Neural cell (in vitro differentiated cells): ENCODE results near the gene GRM2.

Experiments used
- EP300 ChIP-seq: fragments of 450-650 bp; conservative IDR thresholded peaks from 2 replicates; pipeline ENCODE4 v1.6.1; 2014; ENCODE audit warnings: antibody characterized with exemption, mild to moderate bottlenecking, moderate library complexity; ENCODE audit not compliant: poor library complexity, severe bottlenecking
- EZH2 ChIP-seq: fragments of 200-600, 300-800 bp; shearing (Covaris generic), sonication (generic); IDR thresholded peaks from 2 replicates; pipeline ENCODE4 v1.6.1; 2014; ENCODE audit warnings: antibody characterized with exemption, low read length, borderline replicate concordance, mild to moderate bottlenecking; ENCODE audit not compliant: insufficient read depth, poor library complexity, severe bottlenecking
- MXI1 ChIP-seq: fragments of 450-650 bp; conservative IDR thresholded peaks from 2 replicates; pipeline ENCODE4 v1.6.1; 2014; ENCODE audit warnings: antibody characterized with exemption, mild to moderate bottlenecking; ENCODE audit not compliant: poor library complexity, severe bottlenecking
- POLR2AphosphoS5 ChIP-seq: IDR thresholded peaks from 2 replicates; pipeline ENCODE4 v1.6.1; 2012
- RAD21 ChIP-seq: fragments of 450-650 bp; conservative IDR thresholded peaks from 2 replicates; pipeline ENCODE4 v1.6.1; 2014; ENCODE audit warnings: antibody characterized with exemption, mild to moderate bottlenecking, moderate library complexity
- SMC3 ChIP-seq: fragments of 450-650 bp; conservative IDR thresholded peaks from 2 replicates; pipeline ENCODE4 v1.6.1; 2014; ENCODE audit warnings: antibody characterized with exemption, mild to moderate bottlenecking, moderate library complexity; ENCODE audit not compliant: poor library complexity
- TAF1 ChIP-seq: IDR thresholded peaks from 2 replicates; pipeline ENCODE4 v1.6.1; 2012; ENCODE audit warnings: low read depth
- TF ChIP-seq, protein P1 (sequence below): IDR thresholded peaks from 2 replicates; pipeline ENCODE4 v1.6.1; 2012; ENCODE audit warnings: borderline replicate concordance
- TF ChIP-seq, protein P2 (sequence below): fragments of 450-650 bp; IDR thresholded peaks from 2 replicates; pipeline ENCODE4 v1.5.1; 2014; ENCODE audit warnings: antibody characterized with exemption, mild to moderate bottlenecking, moderate library complexity; ENCODE audit not compliant: poor library complexity, severe bottlenecking

DNA sequence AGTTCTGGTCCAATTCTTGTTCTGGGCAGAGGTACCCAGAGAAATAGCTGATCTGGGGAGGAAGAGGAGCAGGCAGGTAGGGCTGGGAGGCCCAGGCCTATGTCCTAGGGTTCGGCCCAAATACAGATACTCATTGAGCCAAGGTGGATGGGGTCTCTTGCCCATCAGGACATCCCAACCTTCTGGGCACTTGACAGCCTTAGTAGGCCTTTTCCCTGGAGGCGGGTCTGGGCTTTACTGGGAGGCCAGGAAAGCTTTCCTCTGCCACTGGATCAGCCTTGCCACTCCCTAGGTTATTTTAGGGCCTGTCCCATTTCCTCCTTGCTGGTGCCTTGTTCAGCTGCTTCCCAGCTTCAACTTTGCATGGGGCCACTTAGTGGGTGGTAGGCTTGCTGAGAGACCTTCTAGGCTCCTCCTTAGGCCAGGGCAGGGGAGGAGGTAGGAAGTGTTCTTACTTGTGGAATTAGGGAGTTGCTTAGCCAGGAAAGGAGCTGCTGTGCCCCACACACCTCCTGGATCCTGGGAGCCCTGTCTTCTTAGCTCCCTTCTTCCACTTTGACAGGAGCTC is 26.1 kb upstream of the GRM2 start:
- no peak for TF ChIP-seq MXI1
- TF ChIP-seq EZH2, result no peak
- TF ChIP-seq, protein P1, sequence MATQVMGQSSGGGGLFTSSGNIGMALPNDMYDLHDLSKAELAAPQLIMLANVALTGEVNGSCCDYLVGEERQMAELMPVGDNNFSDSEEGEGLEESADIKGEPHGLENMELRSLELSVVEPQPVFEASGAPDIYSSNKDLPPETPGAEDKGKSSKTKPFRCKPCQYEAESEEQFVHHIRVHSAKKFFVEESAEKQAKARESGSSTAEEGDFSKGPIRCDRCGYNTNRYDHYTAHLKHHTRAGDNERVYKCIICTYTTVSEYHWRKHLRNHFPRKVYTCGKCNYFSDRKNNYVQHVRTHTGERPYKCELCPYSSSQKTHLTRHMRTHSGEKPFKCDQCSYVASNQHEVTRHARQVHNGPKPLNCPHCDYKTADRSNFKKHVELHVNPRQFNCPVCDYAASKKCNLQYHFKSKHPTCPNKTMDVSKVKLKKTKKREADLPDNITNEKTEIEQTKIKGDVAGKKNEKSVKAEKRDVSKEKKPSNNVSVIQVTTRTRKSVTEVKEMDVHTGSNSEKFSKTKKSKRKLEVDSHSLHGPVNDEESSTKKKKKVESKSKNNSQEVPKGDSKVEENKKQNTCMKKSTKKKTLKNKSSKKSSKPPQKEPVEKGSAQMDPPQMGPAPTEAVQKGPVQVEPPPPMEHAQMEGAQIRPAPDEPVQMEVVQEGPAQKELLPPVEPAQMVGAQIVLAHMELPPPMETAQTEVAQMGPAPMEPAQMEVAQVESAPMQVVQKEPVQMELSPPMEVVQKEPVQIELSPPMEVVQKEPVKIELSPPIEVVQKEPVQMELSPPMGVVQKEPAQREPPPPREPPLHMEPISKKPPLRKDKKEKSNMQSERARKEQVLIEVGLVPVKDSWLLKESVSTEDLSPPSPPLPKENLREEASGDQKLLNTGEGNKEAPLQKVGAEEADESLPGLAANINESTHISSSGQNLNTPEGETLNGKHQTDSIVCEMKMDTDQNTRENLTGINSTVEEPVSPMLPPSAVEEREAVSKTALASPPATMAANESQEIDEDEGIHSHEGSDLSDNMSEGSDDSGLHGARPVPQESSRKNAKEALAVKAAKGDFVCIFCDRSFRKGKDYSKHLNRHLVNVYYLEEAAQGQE, result no peak
- TF ChIP-seq, protein P2, sequence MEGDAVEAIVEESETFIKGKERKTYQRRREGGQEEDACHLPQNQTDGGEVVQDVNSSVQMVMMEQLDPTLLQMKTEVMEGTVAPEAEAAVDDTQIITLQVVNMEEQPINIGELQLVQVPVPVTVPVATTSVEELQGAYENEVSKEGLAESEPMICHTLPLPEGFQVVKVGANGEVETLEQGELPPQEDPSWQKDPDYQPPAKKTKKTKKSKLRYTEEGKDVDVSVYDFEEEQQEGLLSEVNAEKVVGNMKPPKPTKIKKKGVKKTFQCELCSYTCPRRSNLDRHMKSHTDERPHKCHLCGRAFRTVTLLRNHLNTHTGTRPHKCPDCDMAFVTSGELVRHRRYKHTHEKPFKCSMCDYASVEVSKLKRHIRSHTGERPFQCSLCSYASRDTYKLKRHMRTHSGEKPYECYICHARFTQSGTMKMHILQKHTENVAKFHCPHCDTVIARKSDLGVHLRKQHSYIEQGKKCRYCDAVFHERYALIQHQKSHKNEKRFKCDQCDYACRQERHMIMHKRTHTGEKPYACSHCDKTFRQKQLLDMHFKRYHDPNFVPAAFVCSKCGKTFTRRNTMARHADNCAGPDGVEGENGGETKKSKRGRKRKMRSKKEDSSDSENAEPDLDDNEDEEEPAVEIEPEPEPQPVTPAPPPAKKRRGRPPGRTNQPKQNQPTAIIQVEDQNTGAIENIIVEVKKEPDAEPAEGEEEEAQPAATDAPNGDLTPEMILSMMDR, result no peak
- no peak for TF ChIP-seq TAF1
- TF ChIP-seq SMC3, result no peak
- TF ChIP-seq RAD21, result no peak
- no peak for TF ChIP-seq EP300
- no peak for TF ChIP-seq POLR2AphosphoS5
